IPS-11a (cell line): ENCODE measurements around the gene SESN3.
"Not testable (repeated sequence)": the region's sequence is repeated elsewhere in the genome, so short reads cannot be mapped to it uniquely, and the experiment has no call there.

ENCODE experiments used
- H3K4me3 ChIP-seq: one replicate; pipeline ENCODE4 v1.5.1; 2013; ENCODE audit warnings: low read depth, low read length, control low read depth

The SESN3 gene, protein sequence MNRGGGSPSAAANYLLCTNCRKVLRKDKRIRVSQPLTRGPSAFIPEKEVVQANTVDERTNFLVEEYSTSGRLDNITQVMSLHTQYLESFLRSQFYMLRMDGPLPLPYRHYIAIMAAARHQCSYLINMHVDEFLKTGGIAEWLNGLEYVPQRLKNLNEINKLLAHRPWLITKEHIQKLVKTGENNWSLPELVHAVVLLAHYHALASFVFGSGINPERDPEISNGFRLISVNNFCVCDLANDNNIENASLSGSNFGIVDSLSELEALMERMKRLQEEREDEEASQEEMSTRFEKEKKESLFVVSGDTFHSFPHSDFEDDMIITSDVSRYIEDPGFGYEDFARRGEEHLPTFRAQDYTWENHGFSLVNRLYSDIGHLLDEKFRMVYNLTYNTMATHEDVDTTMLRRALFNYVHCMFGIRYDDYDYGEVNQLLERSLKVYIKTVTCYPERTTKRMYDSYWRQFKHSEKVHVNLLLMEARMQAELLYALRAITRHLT

DNA sequence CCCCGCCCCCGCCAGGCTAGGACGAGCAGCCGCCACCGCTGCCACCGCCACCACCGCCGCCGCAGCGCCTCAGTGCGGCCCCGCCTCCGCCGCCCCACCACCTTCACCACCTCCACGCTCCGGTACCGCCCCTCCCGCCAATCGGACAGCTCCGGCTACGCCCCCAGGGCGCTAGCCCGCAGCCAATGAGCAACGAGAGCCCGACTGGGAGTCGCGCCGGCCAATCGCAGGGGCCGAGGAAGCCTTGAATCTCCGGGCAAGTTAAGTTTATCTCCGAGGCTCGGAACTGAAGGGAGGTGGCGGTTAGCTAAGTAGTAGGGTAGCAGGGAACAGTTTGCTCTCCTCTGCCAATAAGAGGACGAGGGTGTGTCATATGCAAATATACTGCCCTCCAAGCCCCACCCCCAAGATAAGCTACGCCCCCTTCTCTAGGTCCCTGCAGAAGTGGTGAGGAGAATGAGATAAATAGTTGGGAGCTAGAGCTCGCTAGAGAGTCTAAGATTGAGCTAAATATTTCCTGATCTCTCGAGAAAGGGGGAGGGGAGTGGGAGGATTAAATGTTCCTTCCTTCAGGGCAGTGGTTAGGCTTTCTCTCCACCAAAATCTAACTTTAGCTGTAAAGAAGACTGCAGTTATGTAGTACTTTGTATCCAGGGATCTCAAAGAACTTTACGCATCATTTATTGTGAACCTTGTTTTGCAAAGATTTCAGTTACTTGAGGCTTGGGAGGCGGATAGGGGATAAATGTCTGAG, at the start of gene SESN3:
SESN3 (minus strand) TSS at position 76 of the 754 bp plus-strand sequence. CDS start 342 bp downstream, outside the sequence.
- peak within 1 kb of the TSS; percentile 77 for H3K4me3 ChIP-seq

DNA sequence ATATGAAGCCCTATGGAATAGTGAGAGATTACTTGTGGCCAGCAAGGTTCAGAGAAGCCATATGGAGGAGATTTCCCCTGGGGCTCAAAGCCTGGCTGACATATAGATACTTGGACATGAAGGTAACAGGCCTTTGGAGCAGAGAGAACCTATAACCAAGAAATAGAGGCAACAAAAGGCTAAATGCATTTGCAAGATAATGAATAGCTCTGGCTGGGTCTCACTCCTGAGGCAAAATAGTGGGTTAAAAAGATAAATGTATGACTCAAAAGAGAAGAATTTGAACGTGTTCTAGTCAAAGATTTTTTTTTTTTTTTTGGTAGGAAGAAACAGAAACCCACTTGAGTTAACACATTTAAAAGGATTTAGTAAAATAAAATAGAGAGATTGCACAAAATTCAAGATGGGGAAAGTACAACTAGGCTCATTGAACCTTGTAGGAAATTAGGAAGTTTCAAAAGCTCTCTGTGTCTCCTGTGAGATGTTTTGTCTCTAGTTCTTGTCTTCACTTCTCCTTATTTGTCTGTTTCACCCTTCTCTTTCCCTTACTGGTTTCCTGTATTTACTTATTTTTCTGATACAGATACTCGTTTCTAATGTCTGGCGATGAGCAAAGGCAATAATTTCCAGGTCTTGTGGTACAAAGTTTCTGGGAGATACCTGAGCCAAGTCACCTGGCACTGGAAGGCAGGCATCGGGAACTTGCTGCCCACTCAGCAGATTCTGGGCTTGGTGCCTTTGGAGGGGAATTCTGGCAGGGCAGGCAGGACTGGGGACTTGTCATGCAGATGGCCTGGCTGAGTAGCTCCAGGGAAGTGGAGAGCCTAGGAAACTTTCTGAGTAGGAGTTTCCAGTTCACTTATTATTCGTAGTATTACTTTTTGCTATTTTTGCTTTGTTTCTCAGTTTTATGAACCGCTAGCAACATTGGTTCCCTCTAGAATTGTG, 49.2 kb upstream of the SESN3 start:
- H3K4me3 ChIP-seq: no peak overlapping the region

DNA sequence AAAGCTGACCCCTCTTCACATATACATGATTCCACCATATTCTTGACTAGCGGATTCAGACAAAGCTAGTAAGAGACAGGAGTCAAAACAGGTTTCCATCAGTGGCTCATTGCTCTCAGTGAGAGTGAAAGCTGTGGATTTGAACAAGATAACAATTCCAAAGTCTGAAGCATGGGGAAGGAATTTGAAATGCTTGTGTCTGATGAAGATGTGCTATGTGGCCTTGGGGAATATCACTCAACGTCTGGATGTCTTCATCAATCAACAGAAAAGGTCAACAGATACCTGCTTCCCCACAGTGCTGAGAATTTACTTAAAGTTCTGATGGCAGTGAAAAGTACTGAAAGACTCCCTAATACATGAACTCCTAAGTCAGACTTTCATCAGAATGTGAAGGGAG, 46.9 kb upstream of the SESN3 start:
- H3K4me3 ChIP-seq: no peak overlapping the region

DNA sequence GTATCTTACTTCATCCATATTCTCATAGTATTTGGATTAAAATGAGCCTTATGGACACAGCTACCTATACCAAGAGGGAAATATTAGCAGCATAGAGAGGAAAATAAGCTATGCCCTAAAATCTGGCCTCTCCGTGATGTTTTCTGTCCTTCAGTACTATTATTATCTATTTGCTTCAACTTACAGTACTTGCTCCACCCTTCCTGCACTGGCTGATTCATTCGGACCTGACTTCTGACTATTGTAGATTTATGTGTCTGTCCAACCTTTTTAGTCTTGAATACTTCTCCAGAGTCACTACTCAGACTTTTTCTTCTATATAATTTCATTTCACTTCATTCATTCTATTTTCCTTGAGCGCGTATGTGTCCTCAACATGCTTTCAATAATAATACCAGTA, 45.1 kb upstream of the SESN3 start:
- H3K4me3 ChIP-seq: no peak overlapping the region

DNA sequence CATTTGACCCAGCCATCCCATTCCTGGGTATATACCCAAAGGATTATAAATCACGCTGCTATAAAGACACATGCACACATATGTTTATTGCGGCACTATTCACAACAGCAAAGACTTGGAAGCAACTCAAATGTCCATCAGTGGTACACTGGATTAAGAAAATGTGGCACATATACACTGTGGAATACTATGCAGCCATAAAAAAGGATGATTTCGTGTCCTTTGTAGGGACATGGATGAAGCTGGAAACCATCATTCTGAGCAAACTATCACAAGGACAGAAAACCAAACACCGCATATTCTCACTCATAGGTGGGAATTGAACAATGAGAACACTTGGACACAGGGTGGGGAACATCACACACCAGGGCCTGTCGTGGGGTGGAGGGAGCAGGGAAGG, 42.6 kb upstream of the SESN3 start:
- not testable (repeated sequence) for H3K4me3 ChIP-seq

DNA sequence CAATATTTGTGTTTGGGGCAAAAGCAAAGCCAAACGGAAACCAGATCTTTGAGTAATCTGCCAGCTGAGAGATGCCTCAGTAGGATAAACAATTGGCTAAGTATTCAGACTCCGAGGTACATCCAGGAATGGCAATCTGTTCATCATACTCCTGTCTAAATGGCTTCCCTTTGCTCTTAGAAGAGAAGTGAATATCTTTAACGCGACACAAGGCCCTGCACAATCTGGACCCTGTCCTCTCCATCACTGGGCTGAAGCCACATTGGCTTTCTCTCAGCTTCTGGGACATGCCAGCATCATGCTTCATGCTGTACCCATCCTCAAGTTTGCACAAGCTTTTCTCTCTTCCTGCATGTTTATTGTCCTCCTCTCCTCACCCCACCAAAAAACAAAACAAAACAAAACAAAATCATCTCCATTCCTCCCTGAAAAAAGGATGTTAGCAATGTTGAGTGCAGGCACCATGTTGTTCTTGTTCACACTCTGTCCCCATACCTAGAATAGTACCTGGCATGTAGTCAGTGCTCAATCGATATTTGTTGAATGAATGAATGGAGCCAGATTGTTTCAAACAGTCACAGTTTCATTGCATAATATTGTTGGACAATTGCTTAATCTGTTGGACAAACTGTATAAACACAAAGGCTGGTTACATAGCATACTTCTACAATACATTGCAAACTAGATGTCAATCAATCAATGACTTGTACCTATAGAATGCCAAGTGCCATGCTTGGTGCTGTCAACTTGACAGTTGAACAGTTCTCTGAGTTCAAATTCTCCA, 38.2 kb upstream of the SESN3 start:
- H3K4me3 ChIP-seq: no peak overlapping the region

DNA sequence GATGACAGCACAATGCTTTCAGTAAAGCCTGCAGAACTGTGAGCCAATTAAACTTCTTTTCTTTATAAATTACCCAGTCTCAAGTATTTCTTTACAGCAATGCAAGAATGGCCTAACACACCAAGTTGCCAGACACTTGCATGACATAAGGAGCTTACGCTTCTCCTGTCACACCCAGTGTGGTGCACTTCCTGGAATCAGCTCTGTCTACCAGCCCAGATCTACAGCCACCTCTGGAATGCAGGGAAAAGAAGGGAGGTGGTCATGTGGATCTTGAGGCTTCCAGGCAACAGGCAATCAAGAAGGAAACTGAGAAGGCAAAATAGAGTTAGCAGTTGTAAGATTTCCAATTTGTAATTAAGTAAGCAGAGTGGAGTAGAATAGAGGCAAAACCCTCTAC, 37.4 kb upstream of the SESN3 start:
- no peak overlapping the region for H3K4me3 ChIP-seq

DNA sequence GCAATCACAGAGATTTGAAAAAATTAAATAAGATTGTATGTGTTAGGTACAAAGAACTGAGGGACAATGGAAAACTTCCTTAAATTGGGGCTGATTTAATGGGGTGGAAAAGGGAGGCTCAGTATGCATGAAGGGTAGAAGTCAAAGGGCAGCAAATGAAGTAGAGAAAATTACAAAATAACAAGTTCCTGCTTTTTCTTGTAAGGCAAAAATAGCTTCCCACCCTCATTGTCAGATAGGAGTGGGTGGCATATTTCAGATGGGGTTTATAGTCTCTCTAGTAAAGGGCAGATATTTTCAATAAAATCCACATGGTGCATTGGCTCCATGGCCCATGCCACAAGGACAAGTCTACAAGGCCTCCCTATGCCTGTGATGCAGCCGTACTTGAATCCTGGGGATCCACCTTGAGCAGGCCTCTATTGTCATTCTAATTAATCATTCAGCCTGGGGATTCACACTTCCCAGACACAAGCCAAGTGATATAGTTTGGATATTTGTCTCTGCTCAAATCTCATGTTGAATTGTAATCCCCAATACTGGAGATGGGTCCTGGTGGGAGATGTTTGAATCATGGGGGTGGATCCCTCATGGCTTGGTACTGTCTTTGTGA, 36.7 kb upstream of the SESN3 start:
- H3K4me3 ChIP-seq: no peak overlapping the region

DNA sequence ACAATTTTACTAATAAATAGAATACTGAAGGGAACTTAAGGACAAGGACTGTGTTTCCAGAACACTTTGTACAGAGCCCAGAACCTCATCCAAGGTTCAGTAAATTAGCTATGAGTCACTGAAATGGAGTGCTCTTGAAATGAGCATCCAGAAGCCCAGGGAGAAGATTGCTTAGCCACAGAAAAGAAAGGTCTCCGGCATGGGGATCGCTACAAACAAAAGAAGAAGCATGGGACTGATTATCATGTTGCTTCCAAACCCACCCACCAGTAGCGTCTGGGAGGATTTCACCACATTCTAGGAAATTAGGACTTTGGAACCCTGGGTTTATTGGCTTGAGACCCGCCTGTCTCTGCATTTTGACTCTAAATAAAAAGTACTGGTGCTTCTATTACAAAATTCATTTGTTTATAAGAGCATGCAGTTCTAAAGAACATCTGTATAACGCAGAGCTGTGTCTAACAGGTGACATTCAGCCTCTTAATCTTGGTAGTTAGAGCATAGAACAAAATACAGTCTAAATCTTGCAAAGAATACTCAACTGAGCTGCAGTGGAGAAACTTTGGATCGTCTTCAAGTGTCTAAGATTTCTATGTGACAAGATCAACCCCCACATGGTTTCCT, 35.9 kb upstream of the SESN3 start:
- H3K4me3 ChIP-seq: no peak overlapping the region

DNA sequence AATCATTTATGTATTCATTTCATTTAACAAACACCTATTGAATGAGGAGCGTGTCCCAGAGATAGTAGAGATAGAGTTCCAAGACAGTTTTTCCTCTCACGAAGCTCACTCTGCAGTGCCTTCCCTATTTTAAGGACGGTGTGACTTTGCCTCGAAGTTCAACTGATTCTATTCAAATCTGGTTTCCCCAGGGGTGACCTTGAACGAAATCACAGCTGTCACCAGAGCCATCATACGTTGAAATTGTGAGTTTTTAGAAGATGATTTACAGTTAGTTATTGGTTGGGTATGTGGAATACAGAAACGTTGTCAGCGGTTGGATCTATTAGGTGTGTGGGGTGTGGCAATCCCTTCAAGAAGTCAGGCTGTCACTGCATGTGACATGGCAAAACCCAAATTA, 33.9 kb upstream of the SESN3 start:
- no peak overlapping the region for H3K4me3 ChIP-seq

DNA sequence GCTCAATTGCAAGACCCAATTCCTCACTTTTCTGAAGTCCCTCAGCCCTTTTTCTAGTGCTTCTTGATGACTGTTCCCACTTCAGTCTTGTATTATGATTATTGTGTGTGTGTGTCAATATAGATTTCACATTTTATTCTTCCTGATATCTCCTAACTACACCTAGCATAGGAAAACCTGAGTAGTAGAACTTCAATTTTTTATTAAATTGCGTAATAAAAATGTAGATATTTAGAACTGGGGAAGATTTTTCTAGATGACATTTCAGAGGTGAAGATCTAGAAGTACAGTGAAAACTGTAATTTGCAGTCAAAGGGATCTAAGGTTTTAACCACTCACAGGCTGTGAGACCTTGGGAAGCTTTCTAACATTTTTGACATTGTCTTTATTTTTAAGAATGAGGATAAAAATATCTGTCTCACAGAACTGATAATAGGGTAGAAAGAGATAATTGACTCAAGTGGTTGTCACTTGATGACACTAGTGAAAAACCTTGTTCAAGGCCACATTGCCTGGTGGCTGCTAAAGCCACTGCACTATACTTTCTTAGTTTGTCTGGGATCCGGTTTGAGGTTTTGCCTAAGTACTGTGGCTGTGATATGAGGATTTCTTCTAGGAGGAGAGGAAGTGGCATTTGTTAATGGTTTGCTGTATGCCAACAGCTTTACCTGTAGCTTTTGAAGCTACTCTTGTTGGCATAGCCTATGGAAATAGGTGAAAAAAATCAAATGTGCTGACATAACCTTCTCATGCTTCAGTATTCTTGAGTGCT, 32.2 kb upstream of the SESN3 start:
- H3K4me3 ChIP-seq: no peak overlapping the region

DNA sequence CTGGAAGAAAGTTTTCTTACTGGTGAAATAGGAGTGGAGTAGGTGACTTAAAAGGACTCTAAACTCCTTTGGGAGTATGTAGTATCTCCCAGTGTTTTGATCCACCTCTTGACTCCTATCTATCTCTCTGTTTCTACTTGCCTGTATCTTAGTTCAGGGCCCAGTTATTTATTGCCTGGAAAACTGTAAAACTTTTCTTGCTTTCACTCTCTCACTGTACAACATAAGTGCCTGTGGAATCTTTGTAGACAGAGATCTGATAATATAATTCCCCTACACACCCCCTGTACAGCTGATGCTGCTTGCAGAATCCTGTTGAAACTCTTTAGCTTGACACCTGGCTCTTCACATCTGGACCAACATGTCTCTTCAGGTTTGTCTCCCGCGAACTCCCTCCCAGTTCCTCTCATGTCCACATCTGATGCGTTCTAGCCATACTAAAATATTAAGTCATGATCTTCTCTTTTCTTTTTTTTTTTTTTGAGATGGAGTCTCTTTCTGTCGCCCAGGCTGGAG, 26.5 kb upstream of the SESN3 start:
- H3K4me3 ChIP-seq: no peak overlapping the region

DNA sequence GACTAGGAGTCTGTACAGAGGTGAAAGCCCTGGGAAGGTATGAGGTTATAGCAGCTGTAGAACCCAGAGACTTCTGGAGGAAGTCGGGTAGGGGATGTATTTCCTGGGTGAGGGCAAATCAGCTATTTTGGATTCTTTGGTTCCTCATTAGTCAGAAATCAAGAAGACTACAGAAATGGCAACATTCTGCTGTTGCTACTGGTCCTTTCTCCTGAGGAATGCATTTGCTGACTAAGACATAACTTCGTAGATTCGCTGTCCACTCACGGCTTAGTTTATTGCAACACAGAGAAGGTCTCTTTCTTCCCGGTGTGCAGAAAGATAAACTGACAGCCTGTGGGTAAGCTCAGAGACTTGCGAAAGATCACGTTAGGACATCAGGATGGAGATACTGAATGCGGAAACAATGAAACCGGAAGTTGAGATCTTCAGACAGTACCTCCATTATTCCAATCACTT, 25.3 kb upstream of the SESN3 start:
- H3K4me3 ChIP-seq: no peak overlapping the region

DNA sequence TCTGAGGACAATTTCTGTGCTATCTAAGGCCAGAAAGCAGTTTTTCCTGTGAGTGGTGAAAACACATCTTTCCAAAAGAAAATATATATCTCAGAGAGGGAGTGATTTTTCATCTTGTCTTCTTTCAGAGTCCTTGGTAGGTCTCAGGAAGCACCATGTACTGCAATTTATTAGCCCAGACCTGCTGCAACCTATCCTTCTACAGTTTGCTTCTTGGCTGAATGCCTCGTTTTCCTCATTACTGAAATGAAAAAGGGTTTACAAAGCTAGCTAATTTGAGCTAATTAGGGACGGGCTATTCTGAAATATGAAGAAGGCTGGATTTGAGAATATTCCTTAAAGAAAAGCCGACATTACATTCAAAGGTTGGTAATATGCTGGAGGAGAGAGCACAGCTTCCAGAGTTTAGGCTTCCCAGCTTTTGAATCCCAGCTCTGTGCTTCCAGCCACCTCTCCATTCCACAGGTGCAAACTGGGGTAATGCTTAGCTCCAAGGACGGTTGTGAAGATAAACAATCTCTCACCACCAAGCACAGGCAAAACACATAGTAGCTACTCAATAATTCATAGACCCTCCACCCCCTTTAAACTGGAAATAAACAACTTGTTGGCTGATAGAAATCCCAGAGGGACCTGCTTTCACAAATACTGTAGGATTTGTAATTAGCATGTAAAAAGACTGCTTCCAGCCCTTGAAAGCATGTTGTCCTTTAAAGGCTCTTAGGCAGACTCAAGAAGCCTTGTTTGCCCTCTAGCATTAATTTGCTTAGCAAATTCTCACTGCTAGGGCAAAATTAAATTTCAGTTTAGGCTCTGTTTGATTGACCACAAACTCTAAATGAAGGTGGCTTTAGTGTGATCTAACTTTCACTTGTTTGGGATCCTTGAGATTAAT, 24.5 kb upstream of the SESN3 start:
- H3K4me3 ChIP-seq: no peak overlapping the region

DNA sequence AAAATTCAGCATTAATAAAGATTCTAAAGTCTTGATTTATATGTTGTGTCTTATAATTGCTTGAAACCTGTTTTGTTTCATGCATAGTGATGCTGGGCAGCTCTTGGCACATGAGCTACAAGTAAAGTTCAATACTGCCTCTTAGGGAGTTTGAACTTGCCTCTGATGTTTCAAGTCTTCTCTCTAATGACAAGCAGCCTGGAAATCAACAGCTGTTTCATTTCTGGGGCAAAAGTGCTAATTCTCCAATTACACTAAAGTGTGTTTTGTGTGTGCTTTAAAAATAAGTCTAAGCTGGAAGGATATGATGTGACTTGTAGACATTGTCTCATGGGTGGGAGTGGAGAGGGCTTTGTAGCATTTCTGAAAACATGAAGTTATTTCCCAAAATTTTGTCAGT, 23.7 kb upstream of the SESN3 start:
- no peak overlapping the region for H3K4me3 ChIP-seq

DNA sequence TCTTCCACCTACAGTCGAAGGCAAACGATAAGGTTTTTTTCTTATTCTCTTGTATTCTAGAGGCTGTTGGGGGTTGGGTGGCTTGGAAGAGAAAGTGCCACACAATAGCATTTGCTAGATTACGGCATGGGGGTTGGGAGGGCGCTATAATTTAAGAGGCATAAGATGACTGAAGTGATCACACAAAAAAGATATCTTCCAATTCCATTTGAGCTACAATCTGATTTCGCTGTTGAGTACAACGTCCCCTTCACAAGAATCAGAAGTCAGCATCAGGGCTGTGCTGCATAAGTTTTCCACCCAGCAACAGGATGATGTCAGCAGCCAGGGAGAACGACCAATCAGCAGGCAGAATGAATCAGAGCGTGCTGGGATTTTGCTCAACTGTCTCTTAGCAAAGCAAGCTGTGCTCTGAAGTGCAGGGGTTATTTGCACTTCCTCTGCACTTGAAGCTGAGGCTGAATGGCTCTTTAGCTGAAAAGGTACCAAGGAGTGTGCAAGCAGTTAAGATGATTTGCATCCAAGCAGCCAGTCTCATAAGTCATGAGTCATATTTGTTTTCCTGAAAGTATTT, 23.2 kb upstream of the SESN3 start:
- no peak overlapping the region for H3K4me3 ChIP-seq

DNA sequence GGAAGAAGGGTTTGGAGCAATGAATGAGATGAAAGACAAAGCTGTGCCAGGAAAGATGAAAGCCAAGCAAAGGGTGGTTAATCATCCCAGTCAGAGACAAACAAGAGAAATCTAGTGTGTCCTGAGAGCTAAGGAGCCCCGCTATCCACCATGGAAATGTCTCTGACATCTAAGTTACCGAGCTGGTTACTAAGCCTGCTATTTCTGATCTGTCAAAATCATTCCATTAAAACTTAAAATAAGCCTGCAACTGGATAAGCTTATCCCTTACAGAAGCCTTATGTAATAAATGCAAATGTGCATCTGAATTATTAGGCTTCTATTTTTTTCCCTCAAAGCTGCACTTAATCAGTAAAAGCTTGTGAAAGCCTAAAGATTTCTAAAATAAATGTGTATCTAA, 22.1 kb upstream of the SESN3 start:
- H3K4me3 ChIP-seq: no peak overlapping the region
